HG03025 (cell line): ENCODE results near the gene CERK.
"Not testable (repeated sequence)": the region's sequence is repeated elsewhere in the genome, so short reads cannot be mapped to it uniquely, and the experiment has no call there.

Experiments used
- ATAC-seq: cut with Tn5 transposase; IDR thresholded peaks from one replicate; pipeline ENCODE4 v1.9.1; 2021; ENCODE audit warnings: mild to moderate bottlenecking, moderate library complexity; ENCODE audit not compliant: unreplicated experiment, low FRiP score

The CERK gene

DNA sequence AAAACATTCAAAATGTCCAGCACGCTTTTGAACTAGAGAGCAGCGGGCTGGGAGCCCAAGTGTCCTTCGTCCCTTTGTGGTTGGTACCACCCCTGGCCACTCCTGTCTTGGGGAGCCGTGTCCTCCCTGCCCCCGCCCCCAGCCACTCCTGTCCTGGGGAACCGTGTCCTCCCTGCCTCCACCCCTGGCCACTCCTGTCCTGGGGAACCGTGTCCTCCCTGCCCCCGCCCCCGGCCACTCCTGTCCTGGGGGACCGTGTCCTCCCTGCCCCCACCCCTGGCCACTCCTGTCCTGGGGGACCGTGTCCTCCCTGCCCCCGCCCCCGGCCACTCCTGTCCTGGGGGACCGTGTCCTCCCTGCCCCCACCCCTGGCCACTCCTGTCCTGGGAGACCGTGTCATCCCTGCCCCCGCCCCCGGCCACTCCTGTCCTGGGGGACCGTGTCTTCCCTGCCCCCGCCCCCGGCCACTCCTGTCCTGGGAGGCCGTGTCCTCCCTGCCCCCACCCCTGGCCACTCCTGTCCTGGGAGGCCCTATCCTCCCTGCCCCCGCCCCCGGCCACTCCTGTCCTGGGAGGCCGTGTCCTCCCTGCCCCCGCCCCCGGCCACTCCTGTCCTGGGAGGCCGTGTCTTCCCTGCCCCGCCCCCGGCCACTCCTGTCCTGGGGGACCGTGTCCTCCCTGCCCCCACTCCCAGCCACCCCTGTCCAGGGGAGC lies 102.9 kb downstream of the CERK start:
- ATAC-seq: not testable (repeated sequence)
